HCT116 (cell line): Measurements from ENCODE around the gene COA1. TPM values are rescaled to one million over a fixed set of nuclear protein-coding genes. Genes with fewer than 3 reads are reported as not detected.

ENCODE experiments used
- ATAC-seq: fragments of 200-7000 bp; cut with Tn5 transposase; 2 replicates; pipeline ENCODE4 v1.9.1; 2020; ENCODE audit warnings: mild to moderate bottlenecking, moderate library complexity
- BruUV-seq: library from RNA; stranded (reverse); fragments of 400-500 nt; replicated peaks from 2 replicates; lab custom pipeline; 2021; lab: Mats Ljungman, UMichigan
- CTCF ChIA-PET: fragments of 300-600 bp; sonication (Branson Sonifier 250); formaldehyde crosslinking; loops from one replicate; lab custom pipeline; 2021; ENCODE audit warnings: antibody characterized with exemption; lab: Charles Lee
- POLR2A ChIA-PET: fragments of 300-600, 350-600 bp; sonication (Branson Sonifier 250); formaldehyde crosslinking; loops from one replicate; lab custom pipeline; 2021; ENCODE audit warnings: antibody characterized with exemption; lab: Charles Lee
- RAD21 ChIA-PET, 2 experiments: fragments of 300-600 bp; sonication (Branson Sonifier 250); formaldehyde crosslinking; loops; one replicate each; lab custom pipeline; 2023; ENCODE audit warnings: low total read pairs in 2 of 2; ENCODE audit not compliant: uncharacterized antibody in 2 of 2, unreplicated experiment in 2 of 2, low non-redundant PET in 1 of 2; lab: Charles Lee
- DNase-seq: peaks from one replicate; pipeline ENCODE4 v3.0.0-alpha.2; 2010; ENCODE audit warnings: low read depth, low spot score
- H2AFZ ChIP-seq: fragments of 200-600 bp; shearing (Covaris generic), sonication (generic); 2 replicates; pipeline ENCODE4 v1.6.1; 2017; ENCODE audit warnings: low read depth, mixed run types, mixed read lengths, antibody characterized with exemption, low read length; ENCODE audit not compliant: poor library complexity, severe bottlenecking
- H3K27ac ChIP-seq: 2 replicates; pipeline ENCODE4 v1.5.1; 2012; ENCODE audit warnings: low read depth, low read length
- H3K27me3 ChIP-seq: fragments of 200-600 bp; sonication (generic); 2 replicates; pipeline ENCODE4 v1.6.1; 2016; ENCODE audit warnings: mixed run types, low read length, mixed read lengths; ENCODE audit not compliant: insufficient read depth
- H3K36me3 ChIP-seq, 2 experiments: fragments of 200-500 bp in 1 of 2; fragments of 200-600 bp in 1 of 2; sonication (Bioruptor generic) in 1 of 2; sonication (generic) in 1 of 2; 2 replicates each; pipeline versions ENCODE4 v1.5.1 to v1.6.1; 2014 to 2016; ENCODE audit warnings: low read length in 2 of 2, inconsistent platforms in 1 of 2, mixed read lengths in 1 of 2, mixed run types in 1 of 2; ENCODE audit not compliant: insufficient read depth in 2 of 2, control insufficient read depth in 1 of 2
- H3K4me1 ChIP-seq, 2 experiments: fragments of 200-600 bp in 1 of 2; sonication (generic) in 1 of 2; 2 replicates each; pipeline versions ENCODE4 v1.5.1 to v1.6.1; 2012 to 2017; ENCODE audit warnings: low read length in 2 of 2, inconsistent platforms in 1 of 2, mild to moderate bottlenecking in 1 of 2, mixed read lengths in 1 of 2, mixed run types in 1 of 2, moderate library complexity in 1 of 2; ENCODE audit not compliant: insufficient read depth in 2 of 2, control insufficient read depth in 1 of 2
- H3K4me2 ChIP-seq: fragments of 200-600 bp; sonication (generic); 2 replicates; pipeline ENCODE4 v1.6.1; 2017; ENCODE audit warnings: mixed run types, low read length, mixed read lengths
- H3K4me3 ChIP-seq, 2 experiments: fragments of 200-600 bp in 1 of 2; sonication (generic) in 1 of 2; replicated peaks in 1 of 2; 2 replicates each; pipeline ENCODE4 v1.5.1; 2011 to 2016; ENCODE audit warnings: low read length in 2 of 2, control low read depth in 1 of 2, low read depth in 1 of 2, mild to moderate bottlenecking in 1 of 2, mixed read lengths in 1 of 2, mixed run types in 1 of 2
- H3K79me2 ChIP-seq: fragments of 200-600 bp; sonication (generic); 2 replicates; pipeline ENCODE4 v1.6.1; 2017; ENCODE audit warnings: mild to moderate bottlenecking, mixed run types, low read length, moderate library complexity, mixed read lengths; ENCODE audit not compliant: insufficient read depth
- H3K9ac ChIP-seq: fragments of 200-600 bp; sonication (generic); 2 replicates; pipeline ENCODE4 v1.6.1; 2016; ENCODE audit warnings: low read length, mixed read lengths
- H3K9me2 ChIP-seq: fragments of 200-600 bp; sonication (generic), shearing (Covaris generic); 2 replicates; pipeline ENCODE4 v1.6.1; 2017; ENCODE audit warnings: mixed run types, mild to moderate bottlenecking, moderate library complexity; ENCODE audit not compliant: insufficient read depth
- H3K9me3 ChIP-seq, 2 experiments: fragments of 200-500 bp in 1 of 2; fragments of 200-600 bp in 1 of 2; sonication (Bioruptor generic) in 1 of 2; sonication (generic) in 1 of 2; 2 replicates each; pipeline ENCODE4 v1.6.1; 2014 to 2017; ENCODE audit warnings: low read length in 2 of 2, mixed read lengths in 2 of 2, inconsistent platforms in 1 of 2, low read depth in 1 of 2, mild to moderate bottlenecking in 1 of 2, mixed run types in 1 of 2, moderate library complexity in 1 of 2; ENCODE audit not compliant: control insufficient read depth in 1 of 2, insufficient read depth in 1 of 2
- H4K20me1 ChIP-seq: fragments of 200-600 bp; sonication (generic), shearing (Covaris generic); 2 replicates; pipeline ENCODE4 v1.6.1; 2017; ENCODE audit warnings: mixed run types, mild to moderate bottlenecking, moderate library complexity; ENCODE audit not compliant: insufficient read depth
- ATF3 ChIP-seq: IDR thresholded peaks from 2 replicates; pipeline ENCODE4 v1.6.1; 2012
- CBX3 ChIP-seq: IDR thresholded peaks from 2 replicates; pipeline ENCODE4 v1.6.1; 2012; ENCODE audit warnings: low read depth
- EGR1 ChIP-seq: IDR thresholded peaks from 2 replicates; pipeline ENCODE4 v1.6.1; 2012; ENCODE audit warnings: low read depth
- EZH2 ChIP-seq: fragments of 200-600 bp; sonication (generic); IDR thresholded peaks from 2 replicates; pipeline ENCODE4 v1.6.1; 2017; ENCODE audit warnings: antibody characterized with exemption, mixed run types
- POLR2A ChIP-seq: IDR thresholded peaks from 2 replicates; pipeline ENCODE4 v1.7.0; 2011; ENCODE audit warnings: borderline replicate concordance; ENCODE audit not compliant: insufficient read depth, insufficient read length; ENCODE audit errors: extremely low read depth
- POLR2AphosphoS5 ChIP-seq: IDR thresholded peaks from 2 replicates; pipeline ENCODE4 v1.6.1; 2011; ENCODE audit warnings: mild to moderate bottlenecking, low read depth, low read length, moderate library complexity
- RAD21 ChIP-seq: IDR thresholded peaks from 2 replicates; pipeline ENCODE4 v1.6.1; 2012; ENCODE audit warnings: low read depth, mild to moderate bottlenecking
- SP1 ChIP-seq: IDR thresholded peaks from 2 replicates; pipeline ENCODE4 v1.6.1; 2012; ENCODE audit warnings: low read depth
- SRF ChIP-seq: IDR thresholded peaks from 2 replicates; pipeline ENCODE4 v1.6.1; 2012; ENCODE audit warnings: low read depth
- YY1 ChIP-seq: IDR thresholded peaks from 2 replicates; pipeline ENCODE4 v1.6.1; 2011; ENCODE audit warnings: low read length, low read depth, moderate library complexity, mild to moderate bottlenecking; ENCODE audit not compliant: insufficient replicate concordance; ENCODE audit errors: extremely low read depth
- intact Hi-C: fragments of 100-400 bp; cut with micrococcal nuclease; formaldehyde crosslinking; loops from 2 replicates; pipeline ENCODE4 v1.10.0; 2022
- total RNA-seq: library from RNA; stranded (reverse); gene quantifications from one replicate; pipeline ENCODE4 v1.2.1, GENCODE V29; 2021; ENCODE audit not compliant: unreplicated experiment
- TF ChIP-seq, protein P1 (sequence below): IDR thresholded peaks from 2 replicates; pipeline ENCODE4 v1.6.1; 2011; ENCODE audit warnings: mild to moderate bottlenecking, low read length, moderate library complexity; ENCODE audit not compliant: insufficient replicate concordance; ENCODE audit errors: extremely low read depth

Gene COA1
- total RNA-seq, 1 experiment from 2014 or later = 78.5 TPM

DNA sequence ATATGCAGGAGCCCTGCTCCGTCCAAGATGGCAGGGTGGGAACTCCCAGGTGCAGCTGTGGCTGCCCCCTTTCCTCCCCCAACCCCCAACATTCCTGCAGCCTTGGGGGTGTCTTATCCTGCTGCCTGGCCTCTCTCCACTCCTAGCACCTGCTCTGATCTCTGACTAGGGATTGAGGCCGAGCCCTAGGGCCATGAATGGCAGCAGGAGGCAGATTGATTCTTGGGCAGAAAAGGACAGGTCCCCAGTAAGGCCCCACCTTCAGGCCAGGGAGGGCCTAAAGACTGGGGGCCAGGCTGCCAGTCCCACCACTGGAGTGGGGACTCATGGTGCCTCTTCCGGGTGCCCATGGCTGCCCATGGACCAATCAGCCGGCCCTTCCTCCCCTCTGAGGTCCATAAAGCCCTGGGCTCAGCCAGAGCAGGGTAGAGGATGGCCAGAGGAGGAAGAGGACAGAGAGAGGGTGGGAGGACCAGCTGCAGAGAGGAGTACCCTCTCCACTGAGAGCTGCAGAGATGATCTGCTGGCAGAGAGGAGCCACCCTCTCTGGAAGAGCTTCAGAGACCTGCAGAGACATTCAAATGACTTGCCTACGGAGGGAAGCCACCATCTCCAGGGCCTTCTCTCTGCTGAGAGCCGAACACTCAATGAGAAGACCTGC, 8.3 kb upstream of the COA1 start:
- CTCF ChIA-PET = no interaction called here
- H2AFZ ChIP-seq = no peak overlapping the region

More for the DNA sequence above, 8.3 kb upstream of the COA1 start:
- intact Hi-C loops = no loop called here
- Histone ChIP-seq H4K20me1 (no peaks in the 10 kb centered on the region), H3K9me2 (no peaks in the 10 kb centered on the region), H3K79me2 (no peaks in the 10 kb centered on the region), H3K4me3 (no peak overlapping the region), H3K9ac (no peak overlapping the region), H3K4me2 (no peak overlapping the region), H3K27me3 (no peaks in the 10 kb centered on the region), H3K27ac (no peak overlapping the region), H3K4me1 (no peaks in the 10 kb centered on the region), H3K36me3 (no peaks in the 10 kb centered on the region), H3K9me3 (no peaks in the 10 kb centered on the region)
- TF ChIP-seq EGR1 (no peak), SP1 (no peak), POLR2AphosphoS5 (no peak), RAD21 (no peak), SRF (no peak), YY1 (no peak), EZH2 (no peak), ATF3 (no peak), POLR2A (no peak), CBX3 (no peak)
- TF ChIP-seq, protein P1, sequence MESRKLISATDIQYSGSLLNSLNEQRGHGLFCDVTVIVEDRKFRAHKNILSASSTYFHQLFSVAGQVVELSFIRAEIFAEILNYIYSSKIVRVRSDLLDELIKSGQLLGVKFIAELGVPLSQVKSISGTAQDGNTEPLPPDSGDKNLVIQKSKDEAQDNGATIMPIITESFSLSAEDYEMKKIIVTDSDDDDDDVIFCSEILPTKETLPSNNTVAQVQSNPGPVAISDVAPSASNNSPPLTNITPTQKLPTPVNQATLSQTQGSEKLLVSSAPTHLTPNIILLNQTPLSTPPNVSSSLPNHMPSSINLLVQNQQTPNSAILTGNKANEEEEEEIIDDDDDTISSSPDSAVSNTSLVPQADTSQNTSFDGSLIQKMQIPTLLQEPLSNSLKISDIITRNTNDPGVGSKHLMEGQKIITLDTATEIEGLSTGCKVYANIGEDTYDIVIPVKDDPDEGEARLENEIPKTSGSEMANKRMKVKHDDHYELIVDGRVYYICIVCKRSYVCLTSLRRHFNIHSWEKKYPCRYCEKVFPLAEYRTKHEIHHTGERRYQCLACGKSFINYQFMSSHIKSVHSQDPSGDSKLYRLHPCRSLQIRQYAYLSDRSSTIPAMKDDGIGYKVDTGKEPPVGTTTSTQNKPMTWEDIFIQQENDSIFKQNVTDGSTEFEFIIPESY = no peak
- no TSS peak for BruUV-seq
- no peak for ATAC-seq
- ChIA-PET POLR2A (no interaction called here), RAD21 (no interaction called here)
- DNase-seq = no peak
